ENCODE results near the gene CDKN3.
"Not testable (repeated sequence)": the region's sequence is repeated elsewhere in the genome, so short reads cannot be mapped to it uniquely, and the experiment has no call there.

Gene CDKN3

GRCh38 chr14:54424479-54424901 is 27.7 kb downstream of the CDKN3 start:
- ATAC-seq = no peak
- no peak for DNase-seq

- no peak for ATAC-seq
- no peak for DNase-seq
Observed at GRCh38 chr14:54425068-54425467, 28.3 kb downstream of the CDKN3 start.

GRCh38 chr14:54425537-54426274 is 28.9 kb downstream of the CDKN3 start:
- DNase-seq (no peak), ATAC-seq (no peak)

GRCh38 chr14:54427871-54428270 is 31.1 kb downstream of the CDKN3 start:
- DNase-seq (no peak), ATAC-seq (no peak)

- ATAC-seq (peak; percentile 76), DNase-seq (no peak)
Observed at GRCh38 chr14:54428527-54428926, 31.7 kb downstream of the CDKN3 start.

- no peak for DNase-seq
- ATAC-seq = peak; percentile 96
Observed at GRCh38 chr14:54435500-54435981, 38.7 kb downstream of the CDKN3 start.

GRCh38 chr14:54437954-54438353 is 41.1 kb downstream of the CDKN3 start:
- not testable (repeated sequence) for ATAC-seq

GRCh38 chr14:54438703-54439102 is 41.9 kb downstream of the CDKN3 start:
- DNase-seq (no peak), ATAC-seq (no peak)

More at GRCh38 chr14:54437954-54438353, 41.1 kb downstream of the CDKN3 start:
- not testable (repeated sequence) for DNase-seq

- no peak for DNase-seq
- ATAC-seq = no peak
Observed at GRCh38 chr14:54440037-54440436, 43.2 kb downstream of the CDKN3 start.

GRCh38 chr14:54440476-54440872 is 43.7 kb downstream of the CDKN3 start:
- DNase-seq (no peak), ATAC-seq (no peak)

GRCh38 chr14:54440873-54441868 is 44.4 kb downstream of the CDKN3 start, which contains the start of gene CNIH1:
Gene CNIH1, minus strand, starts transcription at chr14:54441374. Its CDS starts 47 bp downstream, at chr14:54441327.
- peak; percentile 90 for ATAC-seq
- peak; percentile 95 for DNase-seq

- DNase-seq, ATAC-seq: not testable (repeated sequence)
Observed at GRCh38 chr14:54442961-54443360, 46.2 kb downstream of the CDKN3 start.

GRCh38 chr14:54443981-54444380 is 47.2 kb downstream of the CDKN3 start:
- DNase-seq = no peak
- ATAC-seq = no peak

GRCh38 chr14:54444681-54445080 is 47.9 kb downstream of the CDKN3 start:
- ATAC-seq (no peak), DNase-seq (no peak)

GRCh38 chr14:54446161-54446693 is 49.4 kb downstream of the CDKN3 start:
- no peak for DNase-seq
- ATAC-seq = no peak

GRCh38 chr14:54447231-54447692 is 50.5 kb downstream of the CDKN3 start:
- DNase-seq (no peak), ATAC-seq (peak; percentile 47)

GRCh38 chr14:54450535-54450934 is 53.7 kb downstream of the CDKN3 start:
- ATAC-seq (peak; percentile 85), DNase-seq (peak; percentile 27)

GRCh38 chr14:54451121-54451601 is 54.4 kb downstream of the CDKN3 start:
- no peak for ATAC-seq
- DNase-seq = no peak

- DNase-seq = no peak
- ATAC-seq = no peak
Observed at GRCh38 chr14:54451961-54452360, 55.2 kb downstream of the CDKN3 start.

GRCh38 chr14:54453252-54453651 is 56.4 kb downstream of the CDKN3 start:
- no peak for ATAC-seq
- no peak for DNase-seq

- not testable (repeated sequence) for DNase-seq, ATAC-seq
Observed at GRCh38 chr14:54453990-54454389, 57.2 kb downstream of the CDKN3 start.

GRCh38 chr14:54455363-54455762 is 58.6 kb downstream of the CDKN3 start:
- DNase-seq (no peak), ATAC-seq (no peak)

Data from stimulated activated naive CD8-positive, alpha-beta T cell treated with anti-CD3 and anti-CD28 coated beads, Interleukin-15, Interleukin-2, amounts not matched to agents 100 U/mL and 50 U/mL, for 24 hours (primary cell).